ENCODE results near the gene STIP1. TPM values are rescaled to one million over a fixed set of nuclear protein-coding genes. Genes with fewer than 3 reads are reported as not detected.

STIP1 gene
- total and polyA plus RNA-seq, 2 of the 8 experiments (the other 6 are each of a cell fraction or from before 2014, with no cell fraction given) = 140 to 329 TPM

DNA sequence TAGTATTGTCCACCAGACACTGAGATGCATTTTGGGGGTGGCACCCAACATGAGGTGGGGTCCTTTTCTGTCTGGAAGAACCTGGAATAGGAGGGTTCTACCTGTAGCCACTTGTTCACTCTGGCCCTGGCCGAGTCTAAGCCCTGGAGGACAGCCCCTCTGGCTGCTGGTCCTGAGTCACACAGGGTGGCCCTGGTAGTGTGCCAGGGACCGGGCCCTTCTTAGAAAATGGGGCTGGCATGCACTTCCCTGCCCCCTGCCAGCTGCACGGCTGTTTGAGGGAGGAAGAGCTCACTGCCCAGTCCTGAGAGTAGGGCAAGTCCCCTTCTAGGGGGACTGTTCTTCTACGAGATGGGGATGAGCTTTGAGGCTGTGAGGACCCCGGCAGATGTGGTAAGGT is 67.5 kb downstream of the STIP1 start (continued):
- TF ChIP-seq, protein P1, sequence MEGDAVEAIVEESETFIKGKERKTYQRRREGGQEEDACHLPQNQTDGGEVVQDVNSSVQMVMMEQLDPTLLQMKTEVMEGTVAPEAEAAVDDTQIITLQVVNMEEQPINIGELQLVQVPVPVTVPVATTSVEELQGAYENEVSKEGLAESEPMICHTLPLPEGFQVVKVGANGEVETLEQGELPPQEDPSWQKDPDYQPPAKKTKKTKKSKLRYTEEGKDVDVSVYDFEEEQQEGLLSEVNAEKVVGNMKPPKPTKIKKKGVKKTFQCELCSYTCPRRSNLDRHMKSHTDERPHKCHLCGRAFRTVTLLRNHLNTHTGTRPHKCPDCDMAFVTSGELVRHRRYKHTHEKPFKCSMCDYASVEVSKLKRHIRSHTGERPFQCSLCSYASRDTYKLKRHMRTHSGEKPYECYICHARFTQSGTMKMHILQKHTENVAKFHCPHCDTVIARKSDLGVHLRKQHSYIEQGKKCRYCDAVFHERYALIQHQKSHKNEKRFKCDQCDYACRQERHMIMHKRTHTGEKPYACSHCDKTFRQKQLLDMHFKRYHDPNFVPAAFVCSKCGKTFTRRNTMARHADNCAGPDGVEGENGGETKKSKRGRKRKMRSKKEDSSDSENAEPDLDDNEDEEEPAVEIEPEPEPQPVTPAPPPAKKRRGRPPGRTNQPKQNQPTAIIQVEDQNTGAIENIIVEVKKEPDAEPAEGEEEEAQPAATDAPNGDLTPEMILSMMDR (IDR thresholded peaks at IDR 0.05; ENCODE audit: control extremely low read depth in 1 of 3, insufficient read depth in 1 of 3, low read depth in 1 of 3, low read length in 3 of 3) = no peak
- TF ChIP-seq, protein P2, sequence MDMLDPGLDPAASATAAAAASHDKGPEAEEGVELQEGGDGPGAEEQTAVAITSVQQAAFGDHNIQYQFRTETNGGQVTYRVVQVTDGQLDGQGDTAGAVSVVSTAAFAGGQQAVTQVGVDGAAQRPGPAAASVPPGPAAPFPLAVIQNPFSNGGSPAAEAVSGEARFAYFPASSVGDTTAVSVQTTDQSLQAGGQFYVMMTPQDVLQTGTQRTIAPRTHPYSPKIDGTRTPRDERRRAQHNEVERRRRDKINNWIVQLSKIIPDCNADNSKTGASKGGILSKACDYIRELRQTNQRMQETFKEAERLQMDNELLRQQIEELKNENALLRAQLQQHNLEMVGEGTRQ (IDR thresholded peaks at IDR 0.05; ENCODE audit: low read length) = no peak
- TF ChIP-seq POLR2AphosphoS5 (IDR thresholded peaks at IDR 0.05; ENCODE audit: low read depth, low read length) (no peak), CEBPB (IDR thresholded peaks at IDR 0.05; ENCODE audit: low read depth, low read length) (no peak), RNF2 (IDR thresholded peaks at IDR 0.05; ENCODE audit: borderline replicate concordance, low read depth, low read length, missing control alignments, poor library complexity, severe bottlenecking) (no peak), BACH1 (IDR thresholded peaks at IDR 0.05; ENCODE audit: low read length) (no peak), JUND (IDR thresholded peaks at IDR 0.05; ENCODE audit: low read length) (no peak), GTF2F1 (IDR thresholded peaks at IDR 0.05; ENCODE audit: borderline replicate concordance, low read depth, low read length) (no peak), CHD1 (IDR thresholded peaks at IDR 0.05; ENCODE audit: low read depth, low read length) (no peak)

Other genes starting within 250 kb of the STIP1 start
- 31.1 and 34.1 TPM in 2 replicates for gene NAA40, start 247.2 kb upstream of the STIP1 start, total RNA-seq (2021; fragmentation: NEBNext Ultra II Directional; extraction: Animal tissue kit (Norgen Biotek cat#: 25700))
- 20.0 and 23.7 TPM in 2 replicates for gene NAA40, start 247.2 kb upstream of the STIP1 start, polyA plus RNA-seq (2011; rRNA removed)
- 365 and 413 TPM in 2 replicates for gene COX8A, start 211.6 kb upstream of the STIP1 start, total RNA-seq (2021; fragmentation: NEBNext Ultra II Directional; extraction: Animal tissue kit (Norgen Biotek cat#: 25700))
- 1,720 and 2,058 TPM in 2 replicates for gene COX8A, start 211.6 kb upstream of the STIP1 start, polyA plus RNA-seq (2011; rRNA removed)
- gene OTUB1, start 199.7 kb upstream of the STIP1 start, total RNA-seq (2021; fragmentation: NEBNext Ultra II Directional; extraction: Animal tissue kit (Norgen Biotek cat#: 25700)) = 110 and 112 TPM in 2 replicates
- gene OTUB1, start 199.7 kb upstream of the STIP1 start, polyA plus RNA-seq (2011; rRNA removed) = 274 and 348 TPM in 2 replicates
- 0.28 and 0.42 TPM in 2 replicates for gene FLRT1, start 150.2 kb upstream of the STIP1 start, total RNA-seq (2021; fragmentation: NEBNext Ultra II Directional; extraction: Animal tissue kit (Norgen Biotek cat#: 25700))
- gene FLRT1, start 150.2 kb upstream of the STIP1 start, polyA plus RNA-seq (2011; rRNA removed) = 0.14 and 0.20 TPM in 2 replicates
- 19.5 and 19.6 TPM in 2 replicates for gene MACROD1, start 20.1 kb upstream of the STIP1 start, total RNA-seq (2021; fragmentation: NEBNext Ultra II Directional; extraction: Animal tissue kit (Norgen Biotek cat#: 25700))
- gene MACROD1, start 20.1 kb upstream of the STIP1 start, polyA plus RNA-seq (2011; rRNA removed) = 34.1 and 107 TPM in 2 replicates
- 1.4 and 2.7 TPM in 2 replicates for gene FERMT3, start 20.6 kb downstream of the STIP1 start, total RNA-seq (2021; fragmentation: NEBNext Ultra II Directional; extraction: Animal tissue kit (Norgen Biotek cat#: 25700))
- 3.7 and 5.9 TPM in 2 replicates for gene FERMT3, start 20.6 kb downstream of the STIP1 start, polyA plus RNA-seq (2011; rRNA removed)
- gene TRPT1, start 40.0 kb downstream of the STIP1 start, total RNA-seq (2021; fragmentation: NEBNext Ultra II Directional; extraction: Animal tissue kit (Norgen Biotek cat#: 25700)) = 34.5 and 39.7 TPM in 2 replicates
- 74.6 and 102 TPM in 2 replicates for gene TRPT1, start 40.0 kb downstream of the STIP1 start, polyA plus RNA-seq (2011; rRNA removed)
- 43.4 and 51.5 TPM in 2 replicates for gene NUDT22, start 40.1 kb downstream of the STIP1 start, total RNA-seq (2021; fragmentation: NEBNext Ultra II Directional; extraction: Animal tissue kit (Norgen Biotek cat#: 25700))
- 69.0 and 97.1 TPM in 2 replicates for gene NUDT22, start 40.1 kb downstream of the STIP1 start, polyA plus RNA-seq (2011; rRNA removed)
- 14.6 and 17.8 TPM in 2 replicates for gene DNAJC4, start 44.4 kb downstream of the STIP1 start, total RNA-seq (2021; fragmentation: NEBNext Ultra II Directional; extraction: Animal tissue kit (Norgen Biotek cat#: 25700))
- 31.0 and 34.0 TPM in 2 replicates for gene DNAJC4, start 44.4 kb downstream of the STIP1 start, polyA plus RNA-seq (2011; rRNA removed)
- gene VEGFB, start 48.4 kb downstream of the STIP1 start, total RNA-seq (2021; fragmentation: NEBNext Ultra II Directional; extraction: Animal tissue kit (Norgen Biotek cat#: 25700)) = 46.1 and 49.6 TPM in 2 replicates
- 9.3 and 11.4 TPM in 2 replicates for gene VEGFB, start 48.4 kb downstream of the STIP1 start, polyA plus RNA-seq (2011; rRNA removed)
- 41.7 and 43.2 TPM in 2 replicates for gene FKBP2, start 54.9 kb downstream of the STIP1 start, total RNA-seq (2021; fragmentation: NEBNext Ultra II Directional; extraction: Animal tissue kit (Norgen Biotek cat#: 25700))
- gene FKBP2, start 54.9 kb downstream of the STIP1 start, polyA plus RNA-seq (2011; rRNA removed) = 52.5 and 67.3 TPM in 2 replicates
- gene PPP1R14B, start 60.8 kb downstream of the STIP1 start, total RNA-seq (2021; fragmentation: NEBNext Ultra II Directional; extraction: Animal tissue kit (Norgen Biotek cat#: 25700)) = 418 and 419 TPM in 2 replicates
- gene PPP1R14B, start 60.8 kb downstream of the STIP1 start, polyA plus RNA-seq (2011; rRNA removed) = 265 and 351 TPM in 2 replicates
- gene PLCB3, start 65.4 kb downstream of the STIP1 start, total RNA-seq (2021; fragmentation: NEBNext Ultra II Directional; extraction: Animal tissue kit (Norgen Biotek cat#: 25700)) = 104 TPM in 2 replicates
- gene PLCB3, start 65.4 kb downstream of the STIP1 start, polyA plus RNA-seq (2011; rRNA removed) = 47.2 and 70.6 TPM in 2 replicates
- 23.1 and 25.3 TPM in 2 replicates for gene BAD, start 98.5 kb downstream of the STIP1 start, total RNA-seq (2021; fragmentation: NEBNext Ultra II Directional; extraction: Animal tissue kit (Norgen Biotek cat#: 25700))
- gene BAD, start 98.5 kb downstream of the STIP1 start, polyA plus RNA-seq (2011; rRNA removed) = 33.7 and 38.4 TPM in 2 replicates
- gene GPR137, start 99.7 kb downstream of the STIP1 start, total RNA-seq (2021; fragmentation: NEBNext Ultra II Directional; extraction: Animal tissue kit (Norgen Biotek cat#: 25700)) = 36.8 and 37.8 TPM in 2 replicates
- gene GPR137, start 99.7 kb downstream of the STIP1 start, polyA plus RNA-seq (2011; rRNA removed) = 36.2 and 55.5 TPM in 2 replicates
- gene KCNK4, start 105.1 kb downstream of the STIP1 start, total RNA-seq (2021; fragmentation: NEBNext Ultra II Directional; extraction: Animal tissue kit (Norgen Biotek cat#: 25700)) = 0.19 TPM in 1 of 2 replicates, not detected in the other
- gene KCNK4, start 105.1 kb downstream of the STIP1 start, polyA plus RNA-seq (2011; rRNA removed) = not detected in 2 replicates
- not detected in 2 replicates for gene CATSPERZ, start 114.2 kb downstream of the STIP1 start, total RNA-seq (2021; fragmentation: NEBNext Ultra II Directional; extraction: Animal tissue kit (Norgen Biotek cat#: 25700))
- gene CATSPERZ, start 114.2 kb downstream of the STIP1 start, polyA plus RNA-seq (2011; rRNA removed) = 0.77 and 1.1 TPM in 2 replicates
- 36.1 and 37.0 TPM in 2 replicates for gene ESRRA, start 119.4 kb downstream of the STIP1 start, total RNA-seq (2021; fragmentation: NEBNext Ultra II Directional; extraction: Animal tissue kit (Norgen Biotek cat#: 25700))
- 18.2 and 20.9 TPM in 2 replicates for gene ESRRA, start 119.4 kb downstream of the STIP1 start, polyA plus RNA-seq (2011; rRNA removed)
- 300 and 326 TPM in 2 replicates for gene TRMT112, start 131.4 kb downstream of the STIP1 start, total RNA-seq (2021; fragmentation: NEBNext Ultra II Directional; extraction: Animal tissue kit (Norgen Biotek cat#: 25700))
- 650 and 707 TPM in 2 replicates for gene TRMT112, start 131.4 kb downstream of the STIP1 start, polyA plus RNA-seq (2011; rRNA removed)
- 201 and 225 TPM in 2 replicates for gene PRDX5, start 131.9 kb downstream of the STIP1 start, total RNA-seq (2021; fragmentation: NEBNext Ultra II Directional; extraction: Animal tissue kit (Norgen Biotek cat#: 25700))
- 582 and 631 TPM in 2 replicates for gene PRDX5, start 131.9 kb downstream of the STIP1 start, polyA plus RNA-seq (2011; rRNA removed)
- gene CCDC88B, start 154.0 kb downstream of the STIP1 start, total RNA-seq (2021; fragmentation: NEBNext Ultra II Directional; extraction: Animal tissue kit (Norgen Biotek cat#: 25700)) = 11.2 and 12.5 TPM in 2 replicates
- 5.9 and 7.9 TPM in 2 replicates for gene CCDC88B, start 154.0 kb downstream of the STIP1 start, polyA plus RNA-seq (2011; rRNA removed)
- gene RPS6KA4, start 173.0 kb downstream of the STIP1 start, total RNA-seq (2021; fragmentation: NEBNext Ultra II Directional; extraction: Animal tissue kit (Norgen Biotek cat#: 25700)) = 12.6 and 13.2 TPM in 2 replicates
- gene RPS6KA4, start 173.0 kb downstream of the STIP1 start, polyA plus RNA-seq (2011; rRNA removed) = 8.2 and 12.1 TPM in 2 replicates

All from H1 (cell line).